ENCODE results near the gene CACNG4.

DNA sequence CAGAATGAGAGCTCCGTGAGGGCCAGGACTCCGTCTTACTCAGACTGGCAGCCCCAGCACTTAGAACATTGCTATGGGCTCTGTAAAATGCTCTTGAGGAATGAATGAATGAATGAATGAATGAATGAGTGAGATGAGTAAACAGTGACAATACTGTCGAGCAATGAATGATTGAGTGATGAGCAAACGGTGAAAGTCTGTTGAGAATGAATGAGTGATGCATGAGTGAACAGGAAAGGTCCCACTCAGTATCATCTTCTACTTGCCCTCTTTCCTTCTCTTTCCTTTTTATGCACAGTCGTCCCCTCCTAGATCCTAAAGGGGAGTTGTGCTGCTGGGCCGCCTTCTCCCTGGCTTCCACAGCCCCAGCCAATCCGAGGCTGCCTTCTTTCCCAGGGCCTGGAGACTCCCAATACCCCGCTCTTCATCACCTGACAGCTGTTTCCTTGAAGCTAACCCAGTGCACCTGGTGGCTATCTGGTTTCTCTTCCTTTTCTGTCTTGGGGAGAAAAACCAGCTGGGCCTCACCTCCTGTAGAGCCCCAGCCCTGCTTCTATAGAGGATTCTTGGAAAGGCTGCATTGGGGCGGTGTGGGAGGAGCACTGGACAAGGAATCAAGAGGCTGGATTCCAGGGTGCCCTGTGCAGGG is 47.1 kb downstream of the CACNG4 start:
- TF ChIP-seq, protein P1, sequence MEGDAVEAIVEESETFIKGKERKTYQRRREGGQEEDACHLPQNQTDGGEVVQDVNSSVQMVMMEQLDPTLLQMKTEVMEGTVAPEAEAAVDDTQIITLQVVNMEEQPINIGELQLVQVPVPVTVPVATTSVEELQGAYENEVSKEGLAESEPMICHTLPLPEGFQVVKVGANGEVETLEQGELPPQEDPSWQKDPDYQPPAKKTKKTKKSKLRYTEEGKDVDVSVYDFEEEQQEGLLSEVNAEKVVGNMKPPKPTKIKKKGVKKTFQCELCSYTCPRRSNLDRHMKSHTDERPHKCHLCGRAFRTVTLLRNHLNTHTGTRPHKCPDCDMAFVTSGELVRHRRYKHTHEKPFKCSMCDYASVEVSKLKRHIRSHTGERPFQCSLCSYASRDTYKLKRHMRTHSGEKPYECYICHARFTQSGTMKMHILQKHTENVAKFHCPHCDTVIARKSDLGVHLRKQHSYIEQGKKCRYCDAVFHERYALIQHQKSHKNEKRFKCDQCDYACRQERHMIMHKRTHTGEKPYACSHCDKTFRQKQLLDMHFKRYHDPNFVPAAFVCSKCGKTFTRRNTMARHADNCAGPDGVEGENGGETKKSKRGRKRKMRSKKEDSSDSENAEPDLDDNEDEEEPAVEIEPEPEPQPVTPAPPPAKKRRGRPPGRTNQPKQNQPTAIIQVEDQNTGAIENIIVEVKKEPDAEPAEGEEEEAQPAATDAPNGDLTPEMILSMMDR (IDR thresholded peaks at IDR 0.05): no peak
- no peak for TF ChIP-seq POLR2A (IDR thresholded peaks at IDR 0.05)
